PC-9 (cell line): ENCODE data around the gene ARL5A.

ENCODE experiments used
- CTCF ChIP-seq: fragments of 200-600 bp; sonication (generic); conservative IDR thresholded peaks from 2 replicates; pipeline ENCODE4 v1.6.1; 2017; ENCODE audit warnings: mixed run types, antibody characterized with exemption, mild to moderate bottlenecking, moderate library complexity
- EZH2 ChIP-seq: fragments of 200-600 bp; sonication (generic); IDR thresholded peaks from 2 replicates; pipeline ENCODE4 v1.8.0; 2017; ENCODE audit warnings: antibody characterized with exemption, low read depth

DNA sequence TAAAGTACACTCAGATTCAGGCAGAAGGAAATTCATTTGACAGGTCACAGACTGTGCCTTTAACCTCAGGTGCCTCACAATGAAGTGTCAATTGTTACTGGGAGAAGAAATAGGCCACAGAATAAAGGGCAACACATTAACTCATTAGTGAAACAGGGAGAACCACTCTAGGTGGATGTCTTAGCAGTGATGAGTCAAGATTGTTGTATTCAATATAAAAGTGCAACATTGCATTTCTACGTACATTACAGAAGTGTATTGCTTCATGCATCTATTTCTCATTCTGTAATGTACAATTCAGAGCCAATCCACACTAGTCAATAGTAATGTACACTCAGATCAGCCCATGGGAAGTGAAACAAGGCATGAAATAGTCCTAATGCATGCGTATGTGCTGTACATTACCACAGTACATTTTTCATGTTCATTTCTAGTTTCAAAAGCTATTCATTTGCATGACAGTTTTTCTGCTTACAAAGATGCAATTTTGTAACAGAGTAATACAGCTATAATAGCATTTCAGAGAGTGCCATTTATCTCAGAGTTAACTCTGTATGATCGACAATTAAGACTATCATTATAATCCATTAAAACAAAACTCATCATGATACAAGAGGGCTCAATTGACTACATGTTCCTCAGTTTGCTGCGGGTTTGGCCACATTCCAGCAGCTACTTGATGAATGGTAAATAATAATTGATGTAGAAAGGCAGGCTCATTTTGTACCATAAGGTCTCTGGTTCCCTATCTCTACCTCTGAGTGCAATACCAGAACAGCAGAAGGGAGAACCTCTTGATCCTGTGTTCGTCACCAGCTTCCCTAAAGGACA, 12.2 kb upstream of the ARL5A start:
- TF ChIP-seq CTCF (no peak), EZH2 (no peak)
